DND-41 (cell line): ENCODE measurements around the gene ZG16B.

Source experiments
- CTCF ChIP-seq: IDR thresholded peaks from 2 replicates; pipeline ENCODE4 v1.5.1; 2012; ENCODE audit warnings: borderline replicate concordance, low read length, moderate library complexity, mild to moderate bottlenecking; ENCODE audit not compliant: poor library complexity, severe bottlenecking; ENCODE audit errors: extremely low read depth
- EZH2 ChIP-seq: IDR thresholded peaks from 3 replicates; pipeline ENCODE4 v1.6.1; 2012; ENCODE audit warnings: borderline replicate concordance, low read depth, mild to moderate bottlenecking, moderate library complexity, low read length, inconsistent platforms; ENCODE audit not compliant: severe bottlenecking

- TF ChIP-seq CTCF = no peak
- TF ChIP-seq EZH2 = no peak
These were observed 1.1 kb downstream of the ZG16B start for GRCh38 chr16:2831203-2831602.
